Left lung (tissue), 10 donors: Measurements from ENCODE around the gene NLGN2. TPM values are rescaled to one million over a fixed set of nuclear protein-coding genes. Genes with fewer than 3 reads are reported as not detected.

ENCODE experiments used
- ATAC-seq: fragments of 200-7000 bp; cut with Tn5 transposase; one replicate; pipeline ENCODE4 v1.9.1; 2020; ENCODE audit warnings: moderate library complexity
- DNase-seq, 4 donors: peaks; one replicate each; pipeline ENCODE4 v3.0.0-alpha.2; 2013 to 2020
- H3K27ac ChIP-seq, 2 donors: fragments of 200-600 bp; sonication (generic) in 1 of 2; one replicate each; pipeline versions ENCODE4 v1.5.0 to v1.8.0; 2020 to 2021
- H3K27me3 ChIP-seq, 2 donors: fragments of 200-600 bp; sonication (generic) in 1 of 2; one replicate each; pipeline versions ENCODE4 v1.5.0 to v1.8.0; 2020 to 2021
- H3K36me3 ChIP-seq, 2 donors: fragments of 200-600 bp; sonication (generic) in 1 of 2; one replicate each; pipeline versions ENCODE4 v1.5.0 to v1.8.0; 2020 to 2021
- H3K4me1 ChIP-seq, 2 donors: fragments of 200-600 bp; one replicate each; pipeline ENCODE4 v1.8.0; 2021
- H3K4me3 ChIP-seq, 2 donors: fragments of 200-600 bp; sonication (generic) in 1 of 2; one replicate each; pipeline versions ENCODE4 v1.5.0 to v1.8.0; 2020 to 2021; ENCODE audit warnings: mild to moderate bottlenecking in 1 of 2
- H3K9me3 ChIP-seq, 2 donors: fragments of 200-600 bp; sonication (generic) in 1 of 2; one replicate each; pipeline versions ENCODE4 v1.5.0 to v1.8.0; 2020 to 2021
- intact Hi-C, 2 donors: fragments of 100-400 bp; cut with DNase I; formaldehyde crosslinking; loops; one replicate each; pipeline versions ENCODE4 v1.11.2 to v1.14.2; 2022
- polyA plus RNA-seq, 6 donors: library from polyadenylated mRNA; unstranded; fragments of 120-200 nt; gene quantifications; one replicate each; pipeline ENCODE4 v1.2.1, GENCODE V29; 2013; ENCODE audit not compliant: insufficient read length in 6 of 6
- total RNA-seq, 2 donors: library from RNA; stranded (reverse); fragmentation: NEBNext Ultra II Directional; extraction: Animal tissue kit (Norgen Biotek cat#: 25700); gene quantifications; one replicate each; pipeline ENCODE4 v1.2.1, GENCODE V29; 2021
- TF ChIP-seq, protein P1 (sequence below), 2 donors: fragments of 200-600 bp; sonication (generic) in 1 of 2; IDR thresholded peaks; one replicate each; pipeline versions ENCODE4 v1.5.0 to v1.8.0; 2021; ENCODE audit warnings: antibody characterized with exemption in 2 of 2
- donor health status: DM: no; HTN: yes; CAD: no.
- donor health status: DM: no; HTN: no; CAD: no.

NLGN2 gene
- total and polyA plus RNA-seq, 8 donors = 14.8 to 34.4 (median 29.0) TPM

DNA sequence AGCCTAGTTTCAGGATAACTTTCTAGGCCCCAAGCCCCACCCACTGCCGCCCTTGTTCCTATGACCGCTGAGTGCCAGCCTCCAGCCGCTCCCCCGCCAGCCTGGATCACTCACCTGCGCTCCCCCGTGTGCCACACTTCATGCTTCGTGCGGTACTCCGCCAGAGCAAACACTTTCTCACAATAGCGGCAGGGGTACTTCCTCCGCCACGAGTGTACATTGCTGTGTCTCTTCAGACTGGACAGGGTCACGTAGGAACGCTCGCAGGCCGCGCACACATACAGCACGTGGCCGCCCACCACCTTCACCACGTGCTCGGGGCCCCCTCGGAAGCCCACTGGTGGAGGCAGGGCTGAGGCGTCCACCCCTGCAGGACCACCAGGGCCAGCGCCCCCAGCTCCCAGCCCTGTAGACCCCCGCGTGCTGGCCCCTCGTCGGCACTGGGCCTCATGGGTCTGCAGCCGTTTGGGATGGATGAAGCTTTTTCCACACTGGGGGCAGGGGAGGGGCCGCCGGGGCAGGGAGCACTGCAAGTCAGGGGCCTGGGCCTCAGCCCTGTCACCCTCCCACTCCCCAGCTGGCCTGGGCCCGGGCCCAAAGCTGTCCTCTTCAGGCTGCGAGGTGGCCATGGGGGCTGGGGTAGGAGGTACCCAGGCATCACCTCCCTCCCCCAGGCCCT lies 58.1 kb downstream of the NLGN2 start:
- TF ChIP-seq, protein P1, sequence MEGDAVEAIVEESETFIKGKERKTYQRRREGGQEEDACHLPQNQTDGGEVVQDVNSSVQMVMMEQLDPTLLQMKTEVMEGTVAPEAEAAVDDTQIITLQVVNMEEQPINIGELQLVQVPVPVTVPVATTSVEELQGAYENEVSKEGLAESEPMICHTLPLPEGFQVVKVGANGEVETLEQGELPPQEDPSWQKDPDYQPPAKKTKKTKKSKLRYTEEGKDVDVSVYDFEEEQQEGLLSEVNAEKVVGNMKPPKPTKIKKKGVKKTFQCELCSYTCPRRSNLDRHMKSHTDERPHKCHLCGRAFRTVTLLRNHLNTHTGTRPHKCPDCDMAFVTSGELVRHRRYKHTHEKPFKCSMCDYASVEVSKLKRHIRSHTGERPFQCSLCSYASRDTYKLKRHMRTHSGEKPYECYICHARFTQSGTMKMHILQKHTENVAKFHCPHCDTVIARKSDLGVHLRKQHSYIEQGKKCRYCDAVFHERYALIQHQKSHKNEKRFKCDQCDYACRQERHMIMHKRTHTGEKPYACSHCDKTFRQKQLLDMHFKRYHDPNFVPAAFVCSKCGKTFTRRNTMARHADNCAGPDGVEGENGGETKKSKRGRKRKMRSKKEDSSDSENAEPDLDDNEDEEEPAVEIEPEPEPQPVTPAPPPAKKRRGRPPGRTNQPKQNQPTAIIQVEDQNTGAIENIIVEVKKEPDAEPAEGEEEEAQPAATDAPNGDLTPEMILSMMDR (IDR thresholded peaks at IDR 0.05) = no peak
- peaks cover 4 to 40% of the 10 kb centered on the region in 2 donors for H3K36me3 ChIP-seq
- no peak overlapping the region for H3K4me3 ChIP-seq
- peaks cover 8 to 33% of the 10 kb centered on the region in 2 donors for H3K4me1 ChIP-seq
- DNase-seq (peak in 3 of 4 donors; percentile 53 to 84 (median 65)), ATAC-seq (peak; percentile 73)
- H3K27ac ChIP-seq = peak overlapping the region in 1 of 2 donors; percentile 78
- no peaks in the 10 kb centered on the region for H3K9me3 ChIP-seq
- H3K27me3 ChIP-seq = no peaks in the 10 kb centered on the region
- intact Hi-C loops = no loop called here

GRCh38 chr17:7466318-7466638 lies 58.6 kb downstream of the NLGN2 start:
- intact Hi-C loops = no loop called here
- Histone ChIP-seq H3K9me3 (no peaks in the 10 kb centered on the region), H3K27me3 (no peaks in the 10 kb centered on the region), H3K4me1 (peaks cover 8 to 33% of the 10 kb centered on the region in 2 donors), H3K36me3 (peaks cover 4 to 40% of the 10 kb centered on the region in 2 donors), H3K4me3 (no peak overlapping the region), H3K27ac (peak overlapping the region; percentile 26 to 78)
- DNase-seq (no peak), ATAC-seq (no peak)
- TF ChIP-seq, protein P1 (IDR thresholded peaks at IDR 0.05) = no peak

DNA sequence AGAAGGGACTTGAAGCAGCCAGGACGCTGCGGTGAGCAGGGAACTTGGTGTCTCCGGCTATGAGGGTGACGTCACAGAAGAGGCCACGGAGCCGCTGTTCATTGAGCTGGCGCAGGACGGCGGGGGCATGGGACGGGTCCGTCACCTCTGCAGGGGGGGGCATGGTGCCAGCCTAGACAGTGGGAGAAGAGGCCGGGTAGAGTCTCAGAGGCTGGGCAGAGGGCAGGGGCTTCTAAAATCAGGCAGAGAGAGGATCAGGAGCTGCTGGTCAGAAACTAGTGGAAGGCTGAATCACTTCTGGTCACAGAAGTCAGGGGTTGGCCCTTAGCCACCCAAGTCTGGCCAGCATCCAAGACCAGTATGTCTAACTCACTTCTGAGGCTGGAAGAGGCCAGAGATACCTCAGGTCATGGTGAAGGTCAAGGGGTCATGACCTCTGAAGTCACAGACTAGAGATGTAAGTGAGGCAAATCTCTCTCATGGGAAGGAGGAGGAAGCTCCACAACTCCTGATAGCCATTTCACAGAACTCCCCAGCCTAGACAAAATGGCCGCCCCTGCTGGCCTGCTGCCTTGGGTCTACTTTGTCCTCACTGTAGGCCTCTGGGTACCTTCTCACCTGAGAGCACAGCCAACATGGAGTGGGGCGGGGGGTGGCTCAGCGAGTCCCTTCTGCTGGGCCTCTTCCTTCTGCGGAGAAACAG lies 59.1 kb downstream of the NLGN2 start:
- TF ChIP-seq, protein P1 (IDR thresholded peaks at IDR 0.05) = no peak
- no peaks in the 10 kb centered on the region for H3K27me3 ChIP-seq
- H3K4me1 ChIP-seq = peaks cover 8 to 36% of the 10 kb centered on the region in 2 donors
- peak overlapping the region; percentile 65 to 78 for H3K27ac ChIP-seq
- H3K4me3 ChIP-seq = no peak overlapping the region
- peaks cover 4 to 38% of the 10 kb centered on the region in 2 donors for H3K36me3 ChIP-seq
- intact Hi-C loops = no loop called here
- H3K9me3 ChIP-seq = no peaks in the 10 kb centered on the region
- ATAC-seq (peak; percentile 36), DNase-seq (peak in 1 of 4 donors; percentile 73)

DNA sequence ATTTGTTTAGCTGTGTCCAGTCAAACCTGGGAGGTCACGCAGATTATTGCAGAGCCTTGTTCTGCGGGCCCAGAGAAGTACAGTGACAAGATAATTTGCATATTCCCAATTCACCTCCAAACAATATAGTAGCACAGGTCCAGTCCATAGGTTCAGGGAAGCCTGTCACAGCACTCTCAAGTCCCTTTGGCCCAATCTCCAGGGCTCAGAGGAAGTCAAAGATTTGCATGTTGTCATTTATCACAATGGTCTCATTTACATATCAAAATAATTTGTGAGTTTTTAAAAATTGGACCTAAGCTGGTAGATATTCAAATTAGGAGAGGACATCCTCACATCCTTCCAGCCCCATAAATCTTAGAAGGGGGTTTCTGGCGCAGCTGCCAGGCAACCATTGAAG lies 59.9 kb downstream of the NLGN2 start:
- no peaks in the 10 kb centered on the region for H3K9me3 ChIP-seq
- H3K27me3 ChIP-seq = no peaks in the 10 kb centered on the region
- no peak for ATAC-seq
- intact Hi-C loops = no loop called here
- peaks cover 4 to 31% of the 10 kb centered on the region in 2 donors for H3K36me3 ChIP-seq
- no peak for DNase-seq
- TF ChIP-seq, protein P1 (IDR thresholded peaks at IDR 0.05) = no peak
- H3K4me1 ChIP-seq = peaks cover 8 to 38% of the 10 kb centered on the region in 2 donors
- no peak overlapping the region for H3K4me3 ChIP-seq
- peak overlapping the region; percentile 65 to 78 for H3K27ac ChIP-seq

DNA sequence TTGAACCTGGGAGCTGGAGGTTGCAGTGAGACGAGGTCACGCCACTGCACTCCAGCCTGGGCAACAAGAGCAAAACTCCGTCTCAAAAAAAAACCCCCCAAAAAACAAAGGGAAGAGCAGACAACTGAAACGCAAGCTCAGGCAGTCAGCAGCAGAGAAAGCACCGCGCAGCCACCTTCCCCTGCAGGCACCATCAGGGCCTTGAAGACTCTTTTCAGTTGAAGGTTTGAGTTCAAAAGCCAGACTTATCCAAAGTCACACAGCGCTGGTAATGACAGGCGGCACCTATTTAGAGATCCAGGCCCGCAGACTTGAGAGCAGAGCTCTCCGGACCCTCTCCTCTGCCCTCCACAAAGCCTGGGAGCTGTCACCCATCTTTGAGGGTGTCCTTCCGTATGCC lies 60.6 kb downstream of the NLGN2 start:
- Histone ChIP-seq H3K4me1 (peaks cover 8 to 38% of the 10 kb centered on the region in 2 donors), H3K27ac (no peak overlapping the region)
- intact Hi-C loops = no loop called here

More for the DNA sequence above, 60.6 kb downstream of the NLGN2 start:
- ATAC-seq (no peak), DNase-seq (no peak)
- TF ChIP-seq, protein P1 (IDR thresholded peaks at IDR 0.05) = no peak
- H3K9me3 ChIP-seq = no peaks in the 10 kb centered on the region
- no peak overlapping the region for H3K4me3 ChIP-seq
- H3K27me3 ChIP-seq = no peaks in the 10 kb centered on the region
- peaks cover 4 to 23% of the 10 kb centered on the region in 2 donors for H3K36me3 ChIP-seq
